Activated CD8-positive, alpha-beta memory T cell treated with anti-CD3 and anti-CD28 coated beads for 4 hours (primary cell): ENCODE data around the gene NTRK2.

Experiments used
- DNase-seq, 2 donors: peaks; one replicate each; pipeline ENCODE4 v3.0.0-alpha.2; 2020; ENCODE audit warnings: low read depth in 2 of 2

Gene NTRK2

DNA sequence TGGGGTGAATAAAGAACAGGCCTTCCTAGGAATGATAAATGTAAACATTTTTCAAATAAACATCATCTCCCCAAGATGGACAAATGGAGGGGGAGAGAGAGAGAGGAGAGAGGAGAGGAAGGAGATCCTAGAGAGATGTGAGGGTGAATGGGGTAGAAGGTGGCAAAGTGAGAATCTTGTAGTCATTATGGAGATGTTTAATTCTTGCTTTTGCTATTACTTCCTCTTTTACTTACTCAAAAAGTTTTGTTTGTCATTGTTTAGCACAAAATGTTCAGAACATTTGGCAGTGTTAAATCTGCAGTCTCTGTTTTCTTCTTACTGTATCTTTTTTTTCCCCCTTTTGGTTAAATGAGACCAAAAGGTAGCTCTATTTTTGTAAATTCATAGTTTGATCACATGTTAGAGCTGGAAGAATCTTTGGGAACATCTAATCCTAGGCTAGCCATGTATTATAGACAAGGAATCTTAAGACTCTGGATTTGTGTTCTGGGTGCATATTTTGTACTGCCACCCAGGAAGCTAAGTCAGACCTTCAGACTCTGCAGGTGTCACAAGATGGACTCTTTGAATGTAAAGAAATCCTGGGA, 266.1 kb downstream of the NTRK2 start:
- DNase-seq = no peak

DNA sequence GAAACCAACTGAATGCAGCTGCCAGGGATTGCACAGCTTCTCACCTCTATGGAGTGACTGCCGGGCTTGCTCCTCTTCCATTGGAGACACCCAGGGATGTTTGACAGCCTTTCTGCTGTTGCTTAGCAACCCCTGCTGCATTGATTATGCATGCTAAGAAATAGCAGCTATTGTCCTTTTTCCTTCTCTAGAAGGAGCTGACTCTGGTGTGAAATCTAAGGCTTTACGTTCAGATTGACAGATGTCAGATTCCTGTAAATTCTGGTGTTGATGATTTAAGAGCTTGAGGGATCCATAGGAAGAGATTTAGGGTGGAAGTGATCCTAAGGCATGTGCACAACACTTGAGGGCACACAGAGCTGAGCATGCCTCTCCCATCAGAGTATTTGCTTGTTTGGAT, 267.7 kb downstream of the NTRK2 start:
- DNase-seq = no peak

DNA sequence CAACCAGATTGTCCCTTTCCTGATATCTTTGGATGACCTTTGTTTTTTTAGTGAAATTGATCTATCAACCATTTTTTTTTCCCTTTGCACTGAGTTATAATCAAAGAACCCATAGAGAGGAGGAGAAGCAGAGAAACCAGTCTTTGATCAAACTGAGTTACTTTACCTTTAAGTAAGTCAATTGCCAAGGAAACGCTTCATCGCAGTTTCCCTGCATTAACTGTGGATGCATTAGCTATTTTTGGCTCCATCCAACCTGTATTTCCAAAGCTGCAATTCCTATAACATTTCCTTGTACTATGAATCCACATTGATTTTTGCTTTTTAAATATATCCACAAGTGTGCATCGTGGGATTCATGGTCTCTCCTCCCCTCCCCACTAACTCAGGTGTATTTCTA, 268.1 kb downstream of the NTRK2 start:
- DNase-seq = no peak

DNA sequence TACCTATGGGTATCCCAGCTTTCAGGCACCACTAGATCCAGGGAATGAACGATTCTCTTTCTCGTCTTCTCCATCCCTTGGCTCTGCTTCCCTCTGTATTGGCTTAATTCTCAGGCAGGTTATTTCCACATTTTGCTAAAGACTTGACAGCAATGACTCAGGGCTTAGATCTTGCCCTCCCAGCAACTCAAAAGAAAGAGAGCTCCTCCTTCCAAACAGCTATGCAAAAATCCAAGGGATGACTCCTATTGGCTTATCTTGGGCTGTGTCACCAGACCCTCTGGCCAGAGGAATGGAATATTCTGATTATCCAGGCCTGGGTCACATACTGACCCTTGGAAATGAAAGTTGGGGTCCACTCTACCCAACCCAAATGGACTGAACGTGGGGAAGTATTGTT, 270.2 kb downstream of the NTRK2 start:
- DNase-seq = no peak

DNA sequence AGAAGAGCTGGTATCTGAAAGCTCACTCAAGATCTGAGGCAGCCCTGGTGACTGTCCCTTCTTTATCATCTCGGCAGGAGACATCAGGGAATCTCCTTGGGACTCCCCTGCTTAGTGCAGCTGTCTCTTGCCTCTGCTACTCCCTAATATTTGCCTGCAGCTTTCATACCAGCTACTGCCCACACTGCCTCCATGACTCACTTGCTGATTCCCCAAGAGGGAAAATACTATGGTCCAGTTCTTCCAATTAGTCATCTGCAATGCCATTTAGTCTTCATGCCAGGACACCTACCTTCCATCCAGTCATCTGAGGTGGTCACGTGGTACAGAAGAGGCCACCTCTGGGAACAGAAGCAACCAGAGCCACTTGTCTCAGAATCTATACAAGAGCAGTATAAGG, 270.8 kb downstream of the NTRK2 start:
- DNase-seq = no peak

DNA sequence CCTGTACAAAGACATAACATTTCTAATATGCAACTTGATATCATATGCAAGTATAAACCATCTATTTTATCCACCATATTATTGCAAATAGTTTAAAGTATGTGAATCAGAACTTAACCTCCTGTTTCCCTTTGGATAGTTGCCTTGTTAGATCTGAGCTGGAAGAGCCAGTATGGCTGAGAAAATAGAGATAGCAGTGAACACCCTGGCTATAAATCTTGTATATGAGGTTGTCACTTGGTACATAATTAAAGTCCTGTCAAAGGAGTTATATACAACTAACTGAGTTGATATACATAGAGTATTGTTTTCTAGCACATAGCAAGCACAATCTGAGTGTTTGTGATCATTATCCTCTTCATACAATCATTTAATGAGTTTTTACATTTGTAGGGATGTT, 272.3 kb downstream of the NTRK2 start:
- DNase-seq = no peak

DNA sequence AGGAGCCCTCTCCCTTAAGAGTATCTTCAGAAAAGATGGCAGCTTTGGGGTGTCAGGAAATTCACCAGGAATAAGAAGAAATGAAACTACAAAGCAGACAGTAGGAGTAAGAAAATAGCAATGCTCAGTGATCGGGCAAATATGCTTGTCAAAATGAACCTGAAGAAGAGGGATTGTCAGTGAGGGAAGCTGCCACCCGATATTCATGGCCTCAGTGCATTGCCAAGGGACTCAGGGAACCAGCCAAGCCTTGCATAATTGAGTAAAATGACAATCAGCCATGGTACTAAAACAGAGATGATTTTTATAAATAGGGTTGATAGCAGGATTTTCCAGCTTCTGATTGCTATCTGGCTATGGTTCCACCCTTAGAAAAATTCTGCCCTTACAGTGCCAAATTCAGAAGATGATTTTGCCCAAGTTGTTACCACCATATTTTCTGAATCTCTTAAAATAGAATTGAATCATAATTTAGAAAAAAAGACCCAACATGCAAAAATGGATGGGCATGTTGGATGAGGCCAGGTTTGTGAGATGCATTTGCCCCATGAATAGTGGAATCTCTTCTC, 274.0 kb downstream of the NTRK2 start:
- DNase-seq = no peak

DNA sequence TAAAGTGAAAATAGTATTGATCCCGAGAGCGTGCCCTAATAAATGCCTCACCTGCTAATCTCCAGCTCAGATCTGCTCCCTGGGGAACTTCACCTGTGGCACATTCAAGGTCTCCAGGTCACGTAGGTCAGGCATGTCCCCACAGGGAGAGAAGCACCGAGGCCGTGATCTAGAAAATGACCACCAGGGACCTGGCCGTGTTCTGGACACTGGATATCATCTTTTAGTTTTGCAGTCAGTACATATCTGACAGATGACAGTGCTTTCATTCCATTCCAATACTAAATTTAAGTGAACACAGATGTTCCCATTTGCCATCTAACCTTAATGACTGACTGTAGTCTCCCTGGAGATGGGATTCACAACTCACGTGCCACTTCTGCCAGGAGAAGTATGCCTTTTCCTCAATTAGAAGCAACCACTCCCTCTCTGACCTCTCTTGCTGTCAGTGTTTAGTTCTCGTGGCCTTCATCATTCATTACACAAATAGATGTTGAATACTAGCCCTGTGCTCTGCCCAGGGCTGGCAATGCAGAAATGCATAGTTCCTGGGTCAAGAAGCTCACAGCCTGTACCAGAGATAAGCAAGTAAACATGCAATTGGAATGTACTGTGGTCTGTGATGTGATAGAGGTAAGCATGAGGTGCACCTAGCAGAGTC, 276.5 kb downstream of the NTRK2 start:
- no peak for DNase-seq

DNA sequence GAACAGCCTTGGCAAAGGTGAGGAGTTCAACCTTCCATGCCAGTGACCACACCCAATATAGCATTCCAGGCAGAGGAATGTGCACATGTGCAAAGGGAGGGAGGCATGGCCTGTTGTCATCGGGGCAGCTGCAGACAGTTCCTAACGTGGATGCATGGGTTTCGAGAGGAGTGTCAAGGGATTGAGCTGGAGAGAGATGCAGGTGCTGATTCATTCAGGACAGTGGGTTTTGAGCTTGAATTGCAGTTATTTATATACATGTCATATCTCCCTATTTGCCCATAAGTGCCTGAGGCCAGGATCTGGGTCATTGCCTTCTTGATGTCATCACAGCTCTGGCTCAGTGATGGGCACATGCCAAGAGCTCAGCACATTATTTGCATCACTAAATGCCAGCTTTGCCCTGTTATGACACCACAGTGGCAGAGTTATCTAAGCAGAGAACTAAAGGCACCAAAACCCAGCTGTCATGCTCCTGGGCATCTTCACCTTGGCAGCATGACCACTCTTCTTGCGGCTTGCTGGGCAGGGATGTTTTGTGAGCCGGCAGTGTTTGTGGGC, 278.0 kb downstream of the NTRK2 start:
- no peak for DNase-seq

DNA sequence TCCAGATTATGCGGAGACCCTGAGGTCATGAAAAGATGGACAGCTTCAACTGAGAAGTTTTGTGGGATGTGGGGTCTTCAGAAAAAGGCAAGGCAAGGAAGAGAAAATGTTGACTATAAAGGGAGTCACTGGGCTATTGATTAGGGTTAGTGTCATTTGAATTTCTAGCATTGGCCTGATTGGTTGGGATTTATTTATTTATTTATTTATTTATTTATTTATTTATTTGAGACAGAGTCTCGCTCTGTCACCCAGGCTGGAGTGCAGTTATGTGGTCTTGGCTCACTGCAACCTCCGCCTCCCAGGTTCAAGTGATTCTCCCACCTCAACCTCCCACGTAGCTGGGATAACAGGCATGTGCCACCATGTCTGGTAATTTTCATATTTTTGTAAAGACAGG, 279.7 kb downstream of the NTRK2 start:
- no peak for DNase-seq

DNA sequence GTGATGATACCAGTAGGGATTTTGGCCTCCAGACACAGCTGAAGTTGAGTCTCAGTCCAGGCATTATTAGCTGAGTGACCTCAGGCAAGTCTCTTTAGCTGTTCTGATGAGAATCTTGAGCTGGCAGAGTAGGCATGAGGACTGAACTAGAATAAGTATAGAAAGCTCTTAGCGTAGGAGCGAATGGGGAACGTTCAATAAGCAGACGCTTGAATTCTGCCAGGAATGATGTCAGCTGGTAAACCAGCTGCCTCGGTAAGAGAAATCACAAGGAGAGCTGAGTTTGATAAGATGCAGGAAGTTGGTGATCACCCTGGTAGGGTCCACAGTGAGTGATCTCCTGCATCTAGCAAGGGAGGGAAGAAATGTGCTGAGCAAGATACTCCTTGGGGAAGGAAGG, 280.4 kb downstream of the NTRK2 start:
- no peak for DNase-seq

DNA sequence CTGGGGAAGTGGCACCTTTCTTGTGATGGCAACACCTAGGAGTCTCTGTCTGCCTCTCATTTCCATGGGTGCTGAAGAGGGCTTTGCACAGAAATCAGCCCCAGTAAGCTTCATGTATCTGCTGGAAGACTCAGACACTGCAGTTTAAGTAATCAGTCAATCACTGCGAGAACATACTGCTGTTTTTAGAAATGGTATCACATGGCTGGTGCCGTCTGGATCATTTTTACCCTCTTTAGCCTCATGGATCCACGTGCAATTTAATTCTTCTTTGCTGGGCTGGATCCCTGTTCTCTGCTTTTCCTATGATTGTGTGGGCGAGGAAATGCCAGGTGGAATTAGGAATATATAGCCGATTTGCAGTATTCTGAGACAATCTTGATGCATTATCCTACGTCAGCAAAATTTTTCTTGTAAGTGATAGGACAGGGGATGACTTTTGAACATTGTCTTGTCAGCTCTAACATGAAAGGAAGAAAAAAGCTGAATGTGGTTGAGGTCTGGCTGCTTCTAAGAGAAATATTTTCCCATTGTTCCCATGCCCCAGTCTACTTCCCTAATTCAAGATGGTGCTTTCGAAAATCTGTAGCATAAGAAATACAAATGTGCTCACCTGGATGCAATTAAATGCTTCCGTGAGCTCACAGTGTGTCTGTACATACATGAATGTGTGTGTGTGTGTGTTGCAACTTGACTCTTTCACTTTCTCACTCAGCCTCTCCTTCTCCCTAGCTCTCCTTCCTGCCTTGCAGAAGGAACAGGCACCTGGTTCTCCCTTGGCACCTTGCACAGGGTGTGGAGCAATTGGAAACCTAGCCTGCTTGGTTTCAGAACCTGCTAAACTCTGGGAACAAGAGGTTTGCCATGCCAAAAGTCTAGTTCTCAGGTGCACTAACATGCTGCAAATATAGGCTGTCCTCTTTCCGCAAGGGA, 281.6 kb downstream of the NTRK2 start:
- DNase-seq = no peak

DNA sequence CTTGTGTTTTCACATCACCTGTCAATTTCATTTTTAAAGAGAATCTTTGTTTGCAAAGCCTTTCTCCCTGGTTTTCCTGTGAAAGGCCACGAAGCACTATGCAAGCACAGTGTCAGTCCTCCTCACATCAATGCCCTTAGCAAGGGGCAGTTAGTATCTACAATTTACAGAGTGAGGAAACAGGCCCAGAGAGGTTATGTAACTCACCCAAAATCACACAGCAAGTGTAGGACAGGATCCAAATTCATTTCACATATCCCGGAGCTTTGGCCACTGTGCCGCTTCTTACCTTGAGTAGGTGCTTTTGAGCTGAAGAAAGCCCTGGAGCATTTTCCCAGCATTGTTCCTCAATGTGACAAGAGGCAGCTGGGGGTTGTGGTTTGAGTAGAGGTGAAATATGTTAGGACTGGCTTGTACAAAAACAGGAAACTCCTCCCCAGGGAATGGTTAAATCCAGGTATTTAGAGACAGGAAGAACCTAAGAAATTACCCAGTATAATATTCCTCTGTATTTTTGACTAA, 283.8 kb downstream of the NTRK2 start:
- no peak for DNase-seq

DNA sequence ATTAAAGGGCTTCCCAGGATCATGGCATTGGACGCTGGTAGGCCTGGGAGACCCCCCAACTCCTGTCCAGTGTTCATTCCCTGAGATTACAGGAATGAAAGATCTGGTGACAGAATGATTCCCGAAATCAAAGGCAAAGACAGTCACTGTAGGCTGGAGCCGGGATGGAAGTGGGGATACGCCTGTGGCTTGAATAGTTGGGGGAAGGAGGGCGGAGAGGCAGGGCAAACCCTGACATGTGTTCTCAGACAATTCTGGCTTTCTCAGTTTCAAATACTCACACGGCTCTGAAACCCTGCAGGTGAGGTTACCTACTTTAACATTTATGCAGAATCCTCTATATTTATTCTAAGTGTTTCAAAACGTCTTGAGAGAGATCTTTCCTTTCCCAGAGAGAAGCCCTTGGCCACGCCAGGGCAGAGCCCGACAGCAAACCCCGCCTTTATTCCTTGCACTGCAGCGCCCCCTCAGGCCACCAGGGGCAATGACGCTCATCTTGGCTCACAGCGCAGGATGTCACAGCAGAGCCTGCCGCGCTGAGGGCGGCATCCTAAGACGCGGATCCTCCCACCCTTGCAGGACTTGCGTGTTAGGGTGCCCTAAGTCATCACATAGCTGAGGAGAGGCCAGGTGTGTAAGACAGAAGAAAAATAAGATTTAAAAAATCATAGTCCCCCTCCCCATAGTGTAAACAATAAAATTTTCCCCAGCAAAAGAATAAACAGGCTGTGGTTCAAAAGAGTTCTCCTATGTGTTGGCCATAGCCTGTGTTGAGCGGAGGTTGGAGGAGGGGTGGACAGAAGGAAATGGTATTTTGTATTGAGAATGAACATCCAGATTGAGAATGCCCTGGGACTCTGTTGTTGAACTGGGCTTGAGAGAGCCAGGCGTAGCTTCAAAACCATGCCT, 284.5 kb downstream of the NTRK2 start:
- DNase-seq = no peak

DNA sequence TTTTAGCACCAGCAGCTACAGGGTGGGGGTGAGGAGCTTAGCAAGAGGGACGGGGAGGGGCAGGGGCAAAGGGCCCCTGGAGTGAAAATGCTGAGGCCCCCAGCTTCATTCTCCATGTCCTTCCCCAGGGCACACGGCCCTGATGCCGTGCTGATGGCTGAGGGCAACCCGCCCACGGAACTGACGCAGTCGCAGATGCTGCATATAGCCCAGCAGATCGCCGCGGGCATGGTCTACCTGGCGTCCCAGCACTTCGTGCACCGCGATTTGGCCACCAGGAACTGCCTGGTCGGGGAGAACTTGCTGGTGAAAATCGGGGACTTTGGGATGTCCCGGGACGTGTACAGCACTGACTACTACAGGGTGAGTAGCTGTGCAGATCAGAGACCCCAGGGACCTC, 285.6 kb downstream of the NTRK2 start:
- no peak for DNase-seq

DNA sequence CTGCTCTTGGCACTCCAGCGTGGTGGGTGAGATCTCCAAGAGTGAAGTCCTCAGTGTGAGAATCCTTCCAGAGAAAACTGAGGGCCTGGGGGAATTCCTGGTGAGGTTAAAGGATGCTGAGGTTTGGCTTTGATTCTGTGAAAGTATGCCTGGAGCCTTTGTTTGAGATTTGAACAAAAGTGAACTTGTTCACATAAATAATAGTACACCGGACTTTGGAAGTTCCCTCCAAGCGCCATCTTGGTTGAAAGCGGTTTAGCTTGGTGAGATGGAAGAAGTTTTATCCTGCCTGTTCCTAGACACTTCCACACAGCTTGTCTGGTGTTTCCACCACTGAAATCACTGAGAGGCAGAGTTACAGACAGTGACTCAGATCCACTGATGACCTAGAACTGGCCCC, 286.4 kb downstream of the NTRK2 start:
- DNase-seq = no peak

DNA sequence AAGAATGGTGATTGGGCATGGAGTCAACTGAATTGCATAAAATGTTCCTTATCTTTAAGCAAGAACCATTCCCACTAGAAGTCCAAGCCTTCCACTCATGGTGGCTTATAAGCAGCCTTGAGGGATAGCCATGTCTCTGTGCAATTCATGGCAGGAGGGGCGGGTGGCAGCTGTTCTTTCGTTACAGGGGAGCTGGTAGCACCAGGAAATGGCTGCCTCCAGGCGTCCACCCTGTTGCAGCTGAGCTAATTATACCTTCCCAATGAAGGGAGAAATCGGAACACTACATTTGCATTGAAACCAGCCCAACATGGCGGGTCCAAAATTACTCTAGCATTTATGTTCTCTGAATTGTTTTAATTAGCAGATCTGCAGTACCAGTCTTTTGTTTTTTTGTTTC, 289.8 kb downstream of the NTRK2 start:
- DNase-seq = no peak

DNA sequence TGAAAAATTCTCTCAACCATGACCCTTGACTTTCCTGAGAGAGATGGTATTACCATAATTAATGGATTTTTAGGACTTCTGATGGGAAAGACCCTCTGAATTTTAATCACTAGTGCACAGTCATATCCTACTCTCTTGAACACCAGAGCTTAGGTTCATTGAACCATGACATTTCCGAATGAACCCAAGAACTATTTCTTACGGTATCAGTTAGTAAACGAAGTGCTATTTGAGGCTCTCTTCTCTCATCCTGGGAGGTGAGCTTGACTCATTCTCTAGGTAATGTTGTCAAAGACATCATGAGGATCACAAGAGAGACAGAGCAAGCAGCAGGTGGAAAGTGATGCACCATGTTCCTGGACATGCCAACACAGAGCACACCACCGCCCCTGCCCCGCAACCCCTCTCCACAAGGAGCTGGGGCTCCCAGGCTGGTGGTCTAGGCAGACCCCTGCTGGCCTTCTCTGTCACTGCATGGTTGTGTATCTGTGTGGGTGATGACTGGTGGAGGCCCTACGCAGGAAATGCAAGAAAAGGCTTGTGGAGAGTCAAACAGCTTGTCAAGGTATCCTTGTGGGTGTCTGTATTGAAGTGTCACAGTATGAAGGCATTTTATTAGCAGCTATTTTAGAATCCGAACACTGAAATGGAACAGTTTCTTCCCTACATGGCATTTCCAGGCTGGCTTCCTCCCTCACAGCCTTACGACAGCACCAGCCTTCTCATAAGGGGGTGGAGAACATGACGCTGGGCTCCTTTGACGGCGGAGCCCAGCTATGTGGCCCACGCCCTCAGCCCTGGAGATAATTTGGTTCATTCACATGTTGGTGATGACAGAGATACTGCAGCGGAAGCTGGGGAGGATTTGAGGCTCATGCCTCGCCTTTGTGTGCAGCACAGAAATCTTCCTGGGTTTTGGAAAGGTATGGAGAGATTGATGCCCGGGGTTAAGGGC, 297.6 kb downstream of the NTRK2 start:
- no peak for DNase-seq

DNA sequence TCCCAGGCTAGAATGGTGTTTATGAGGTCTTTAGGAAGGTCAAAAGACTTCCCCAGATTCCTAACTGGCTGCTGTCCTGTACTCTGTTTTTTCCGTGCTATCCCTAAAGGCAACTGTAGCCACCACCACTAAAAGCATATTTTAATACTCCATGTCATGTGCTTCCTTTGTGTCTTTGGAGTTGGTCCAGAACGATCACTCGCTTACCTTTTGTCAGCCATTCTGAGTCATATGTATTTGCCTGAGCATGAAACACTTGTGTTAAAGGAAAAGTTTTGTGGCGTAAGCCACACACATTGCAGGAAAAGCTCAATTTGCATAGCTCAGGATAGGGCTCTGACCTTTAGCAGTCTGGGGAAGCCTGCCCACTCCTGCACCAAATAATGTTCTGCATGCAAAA, 299.6 kb downstream of the NTRK2 start:
- DNase-seq = no peak

DNA sequence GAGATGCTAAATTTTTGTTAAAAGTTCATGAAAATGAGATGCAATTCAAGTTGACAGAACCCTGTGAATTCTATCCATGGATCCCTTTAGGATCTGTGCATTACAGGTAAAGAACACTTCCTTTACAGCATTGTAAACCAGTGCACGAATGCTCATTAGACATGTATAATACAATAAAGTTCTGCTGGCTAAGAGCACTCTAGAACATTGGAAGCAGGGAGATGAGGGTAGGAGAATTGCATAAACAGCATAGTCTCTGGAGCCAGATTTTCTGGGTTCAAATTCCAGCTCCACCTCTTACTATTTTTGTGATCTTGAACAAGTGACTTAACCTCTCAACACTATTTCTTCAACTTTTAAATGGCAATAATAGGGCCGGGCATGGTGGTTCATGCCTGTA, 300.2 kb downstream of the NTRK2 start:
- no peak for DNase-seq
